Measurements from ENCODE around the gene SPDL1.

SPDL1 gene

GRCh38 chr5:169551696-169552095 lies 31.9 kb upstream of the SPDL1 start:
- H3K4me3 ChIP-seq (ENCODE audit: low read length) = no peak overlapping the region
- DNase-seq (ENCODE audit: low read depth) = no peak
- TF ChIP-seq CTCF (IDR thresholded peaks at IDR 0.05; ENCODE audit: insufficient read depth, low read depth, low read length, missing control alignments) = no peak

- TF ChIP-seq CTCF (IDR thresholded peaks at IDR 0.05; ENCODE audit: insufficient read depth, low read depth, low read length, missing control alignments) = no peak
- no peak overlapping the region for H3K4me3 ChIP-seq (ENCODE audit: low read length)
- no peak for DNase-seq (ENCODE audit: low read depth)
Measured at GRCh38 chr5:169554251-169554650, 29.3 kb upstream of the SPDL1 start.

GRCh38 chr5:169557838-169558237 lies 25.7 kb upstream of the SPDL1 start:
- H3K4me3 ChIP-seq (ENCODE audit: low read length) = no peak overlapping the region
- no peak for DNase-seq (ENCODE audit: low read depth)
- no peak for TF ChIP-seq CTCF (IDR thresholded peaks at IDR 0.05; ENCODE audit: insufficient read depth, low read depth, low read length, missing control alignments)

- no peak for DNase-seq (ENCODE audit: low read depth)
- no peak overlapping the region for H3K4me3 ChIP-seq (ENCODE audit: low read length)
- TF ChIP-seq CTCF (IDR thresholded peaks at IDR 0.05; ENCODE audit: insufficient read depth, low read depth, low read length, missing control alignments) = no peak
Measured at GRCh38 chr5:169561893-169562292, 21.7 kb upstream of the SPDL1 start.

GRCh38 chr5:169563369-169563768 lies 20.2 kb upstream of the SPDL1 start:
- no peak for DNase-seq (ENCODE audit: low read depth)
- no peak overlapping the region for H3K4me3 ChIP-seq (ENCODE audit: low read length)
- TF ChIP-seq CTCF (IDR thresholded peaks at IDR 0.05; ENCODE audit: insufficient read depth, low read depth, low read length, missing control alignments) = no peak

GRCh38 chr5:169566202-169566601 lies 17.4 kb upstream of the SPDL1 start:
- DNase-seq (ENCODE audit: low read depth) = no peak
- H3K4me3 ChIP-seq (ENCODE audit: low read length) = no peak overlapping the region
- TF ChIP-seq CTCF (IDR thresholded peaks at IDR 0.05; ENCODE audit: insufficient read depth, low read depth, low read length, missing control alignments) = no peak

- peak; percentile 55 for DNase-seq (ENCODE audit: low read depth)
- no peak for TF ChIP-seq CTCF (IDR thresholded peaks at IDR 0.05; ENCODE audit: insufficient read depth, low read depth, low read length, missing control alignments)
- no peak overlapping the region for H3K4me3 ChIP-seq (ENCODE audit: low read length)
Measured at GRCh38 chr5:169567079-169567478, 16.5 kb upstream of the SPDL1 start.
